Mammary epithelial cell (primary cell): ENCODE results near the gene PYY.

Experiments used
- CTCF ChIP-seq, 2 donors: IDR thresholded peaks in 1 of 2; conservative IDR thresholded peaks in 1 of 2; 2 replicates each; pipeline ENCODE4 v1.5.1; 2011 to 2012; ENCODE audit warnings: inconsistent platforms in 2 of 2, low read length in 2 of 2, mild to moderate bottlenecking in 2 of 2, control low read depth in 1 of 2, low read depth in 1 of 2; ENCODE audit not compliant: insufficient read depth in 1 of 2; ENCODE audit errors: extremely low read depth in 1 of 2
- EZH2 ChIP-seq: IDR thresholded peaks from 2 replicates; pipeline ENCODE4 v1.6.1; 2012; ENCODE audit warnings: low read length, inconsistent platforms, borderline replicate concordance

DNA sequence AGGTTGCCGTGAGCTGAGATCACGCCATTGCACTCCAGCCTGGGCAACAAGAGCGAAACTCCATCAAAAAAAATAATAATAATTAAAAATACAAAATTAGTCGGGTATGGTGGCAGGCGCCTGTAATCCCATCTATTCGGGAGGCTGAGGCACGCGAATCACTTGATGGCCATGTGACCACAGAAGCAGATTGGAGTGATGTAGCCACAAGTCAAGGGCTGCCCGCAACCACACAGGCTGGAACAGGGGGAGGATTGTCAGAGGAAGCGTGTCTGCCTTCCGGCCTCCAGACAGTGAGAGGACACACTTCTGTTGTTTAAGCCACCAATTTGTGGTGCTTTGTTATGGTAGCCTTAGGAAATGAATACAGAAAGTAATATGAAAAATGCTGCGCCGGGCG lies 38.9 kb upstream of the PYY start:
- TF ChIP-seq EZH2 (no peak), CTCF (conservative IDR thresholded peaks at IDR 0.05 in 1 of 2, IDR thresholded peaks at IDR 0.05 in 1 of 2; ENCODE audit: extremely low read depth in 1 of 2, insufficient read depth in 1 of 2, low read depth in 1 of 2, low read length in 2 of 2) (no peak)
